Retina (tissue), 1 donor: Measurements from ENCODE around the gene NOTCH1.

Experiments
- DNase-seq: peaks from one replicate; pipeline ENCODE4 v3.0.0-alpha.2; 2016

NOTCH1 gene

GRCh38 chr9:136457326-136457725, 88.5 kb downstream of the NOTCH1 start:
- DNase-seq = no peak

GRCh38 chr9:136456258-136456657, 89.6 kb downstream of the NOTCH1 start:
- no peak for DNase-seq

GRCh38 chr9:136455043-136456002, 90.5 kb downstream of the NOTCH1 start:
- DNase-seq = no peak

DNA sequence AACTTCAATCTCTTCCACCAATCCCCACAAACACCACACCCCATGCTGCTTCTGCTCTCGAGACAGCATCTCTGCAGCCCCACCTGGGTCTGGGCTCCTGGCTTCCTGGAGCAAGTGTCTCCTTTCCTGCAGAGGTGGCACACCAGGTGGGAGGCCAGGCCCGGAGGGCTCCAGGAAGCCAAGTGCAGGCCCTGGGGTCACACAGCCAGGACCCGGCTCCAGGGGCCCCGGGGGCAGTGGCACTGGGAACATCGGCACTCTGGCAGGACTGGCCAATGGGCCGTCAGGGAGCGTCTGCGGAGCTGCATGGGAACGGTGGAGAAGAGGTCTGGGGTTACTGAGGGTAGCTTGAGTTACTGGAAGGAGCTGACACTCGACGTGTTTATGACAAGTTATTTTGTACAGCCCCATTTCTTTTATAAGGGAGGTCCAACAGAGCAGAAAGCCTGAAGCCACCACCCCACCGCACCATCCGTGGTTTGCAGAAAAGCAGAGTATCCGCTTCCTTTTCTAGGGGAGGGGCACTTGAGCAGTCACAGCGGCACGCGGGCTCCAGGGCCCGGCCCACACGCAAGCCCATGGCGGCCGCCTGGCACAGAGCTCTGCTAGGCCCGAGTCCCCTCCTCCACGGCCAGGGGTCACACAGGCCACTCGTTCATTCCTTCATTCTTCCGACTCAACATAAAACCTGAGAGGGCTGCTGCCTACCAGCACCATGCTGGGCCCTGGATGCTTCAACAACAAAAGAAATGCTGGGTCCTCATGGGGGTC, 91.6 kb downstream of the NOTCH1 start:
- no peak for DNase-seq

GRCh38 chr9:136453326-136453725, 92.5 kb downstream of the NOTCH1 start:
- DNase-seq = no peak

DNA sequence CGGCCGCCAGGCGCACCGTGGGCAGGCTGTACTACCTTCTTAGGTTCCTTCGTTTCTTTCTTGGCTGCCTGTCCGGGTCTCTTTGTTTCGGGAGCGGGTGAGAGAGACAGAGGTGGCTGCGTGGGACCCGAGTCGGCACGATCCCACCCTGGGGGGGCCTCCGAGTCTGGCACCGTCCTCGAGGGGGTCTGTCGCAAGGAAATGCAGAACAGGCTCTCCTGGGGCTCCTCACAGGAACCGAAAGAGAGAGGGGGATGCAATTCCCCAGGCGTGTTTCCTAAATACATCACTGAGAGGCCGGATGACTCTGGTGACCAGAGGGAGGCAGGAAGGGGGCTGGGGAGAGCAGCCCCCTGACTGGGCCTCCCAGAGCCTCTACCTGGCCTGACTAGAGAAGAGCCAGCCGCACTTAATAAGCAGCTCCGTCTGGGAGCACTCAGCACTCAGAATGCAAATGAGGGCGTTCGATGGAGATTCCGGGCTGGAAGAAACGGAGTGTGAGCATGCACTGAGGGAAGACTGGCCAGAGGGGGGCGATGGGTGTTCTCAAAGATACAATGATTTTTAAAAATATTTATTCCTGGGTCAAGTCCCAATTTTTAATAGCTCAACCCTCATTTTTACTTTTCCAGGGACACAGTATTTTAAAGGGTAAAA, 94.5 kb downstream of the NOTCH1 start:
- DNase-seq = no peak

DNA sequence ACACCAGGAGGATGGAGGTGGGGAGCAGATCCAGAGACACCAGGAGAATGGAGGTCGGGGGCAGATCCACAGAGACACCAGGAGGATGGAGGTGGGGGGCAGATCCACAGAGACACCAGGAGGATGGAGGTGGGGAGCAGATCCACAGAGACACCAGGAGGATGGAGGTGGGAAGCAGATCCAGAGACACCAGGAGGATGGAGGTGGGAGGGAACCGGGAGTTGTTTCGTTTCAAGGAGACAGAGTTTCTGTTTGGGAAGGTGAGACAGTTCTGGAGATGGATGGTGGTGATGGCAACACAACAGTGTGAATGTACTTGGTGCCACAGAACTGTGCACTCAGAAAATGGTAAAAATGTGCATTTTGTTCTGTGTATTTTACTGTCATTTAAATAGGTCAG, 97.2 kb downstream of the NOTCH1 start:
- no peak for DNase-seq

DNA sequence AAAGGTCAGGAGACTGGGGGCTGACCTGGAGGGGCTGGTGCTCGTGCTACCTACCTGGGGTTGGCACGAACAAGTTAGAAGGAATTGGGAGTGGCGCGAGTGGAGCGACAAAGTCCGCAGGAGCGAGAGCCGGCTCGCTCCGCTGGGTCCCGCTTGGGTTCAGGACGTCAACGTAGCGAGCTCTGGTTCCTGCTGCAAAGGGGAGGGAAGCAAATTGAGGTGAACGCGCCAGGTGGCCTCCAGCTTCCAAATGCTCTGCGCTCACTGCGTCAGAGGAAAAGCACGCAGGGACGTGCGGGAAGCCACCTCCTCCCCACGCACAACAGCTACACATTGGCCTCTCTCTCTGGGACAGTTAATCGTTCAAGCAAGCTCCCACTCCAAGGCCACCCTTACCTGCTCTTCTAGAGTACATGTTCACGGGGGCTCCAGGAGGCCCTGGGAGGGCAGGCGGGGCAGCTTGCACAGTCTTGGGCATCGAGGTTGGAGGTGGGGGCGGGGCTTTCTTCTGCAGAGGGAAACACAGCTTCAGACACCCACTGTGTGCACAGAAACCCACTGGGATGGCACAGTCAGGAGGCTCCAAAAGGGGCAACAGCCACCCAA, 98.6 kb downstream of the NOTCH1 start:
- DNase-seq = no peak

GRCh38 chr9:136445799-136446198, 100.0 kb downstream of the NOTCH1 start:
- DNase-seq = no peak
